Measurements from ENCODE around the gene OTUD1. TPM values are rescaled to one million over a fixed set of nuclear protein-coding genes. Genes with fewer than 3 reads are reported as not detected.

Gene OTUD1
- polyA plus RNA-seq, 4 donors = 24.3 to 34.5 (median 30.2) TPM

- no peak for DNase-seq (ENCODE audit: low read depth in 4 of 4, low spot score in 3 of 4)
Observed at GRCh38 chr10:23419655-23420329, 19.1 kb upstream of the OTUD1 start.

- no peak for DNase-seq (ENCODE audit: low read depth in 4 of 4, low spot score in 3 of 4)
Observed at GRCh38 chr10:23421397-23421796, 17.5 kb upstream of the OTUD1 start.

- DNase-seq (ENCODE audit: low read depth in 4 of 4, low spot score in 3 of 4) = no peak
Observed at GRCh38 chr10:23422003-23422411, 16.9 kb upstream of the OTUD1 start.

GRCh38 chr10:23432166-23432565, 6.7 kb upstream of the OTUD1 start:
- DNase-seq (ENCODE audit: low read depth in 4 of 4, low spot score in 3 of 4) = no peak

GRCh38 chr10:23432639-23433038, 6.2 kb upstream of the OTUD1 start:
- DNase-seq (ENCODE audit: low read depth in 4 of 4, low spot score in 3 of 4) = no peak

GRCh38 chr10:23433701-23434100, 5.2 kb upstream of the OTUD1 start:
- no peak for DNase-seq (ENCODE audit: low read depth in 4 of 4, low spot score in 3 of 4)

GRCh38 chr10:23435378-23435777, 3.5 kb upstream of the OTUD1 start:
- no peak for DNase-seq (ENCODE audit: low read depth in 4 of 4, low spot score in 3 of 4)

- DNase-seq (ENCODE audit: low read depth in 4 of 4, low spot score in 3 of 4) = no peak
Observed at GRCh38 chr10:23436983-23437382, 1.9 kb upstream of the OTUD1 start.

- no peak for DNase-seq (ENCODE audit: low read depth in 4 of 4, low spot score in 3 of 4)
Observed at GRCh38 chr10:23437963-23438546, 820 bp upstream of the OTUD1 start.

GRCh38 chr10:23439452-23439960, 631 bp downstream of the OTUD1 start:
- no peak for DNase-seq (ENCODE audit: low read depth in 4 of 4, low spot score in 3 of 4)

GRCh38 chr10:23439961-23440889, 1.4 kb downstream of the OTUD1 start:
- peak in 1 of 4 donors; percentile 20 for DNase-seq (ENCODE audit: low read depth in 4 of 4, low spot score in 3 of 4)

- DNase-seq (ENCODE audit: low read depth in 4 of 4, low spot score in 3 of 4) = no peak
Observed at GRCh38 chr10:23441251-23441650, 2.4 kb downstream of the OTUD1 start.

- DNase-seq (ENCODE audit: low read depth in 4 of 4, low spot score in 3 of 4) = no peak
Observed at GRCh38 chr10:23442936-23443335, 4.1 kb downstream of the OTUD1 start.

- DNase-seq (ENCODE audit: low read depth in 4 of 4, low spot score in 3 of 4) = peak in 1 of 4 donors; percentile 19
Observed at GRCh38 chr10:23445591-23445990, 6.7 kb downstream of the OTUD1 start.

GRCh38 chr10:23448323-23448722, 9.4 kb downstream of the OTUD1 start:
- DNase-seq (ENCODE audit: low read depth in 4 of 4, low spot score in 3 of 4) = no peak

- DNase-seq (ENCODE audit: low read depth in 4 of 4, low spot score in 3 of 4) = no peak
Observed at GRCh38 chr10:23448802-23449570, 10.1 kb downstream of the OTUD1 start.

- no peak for DNase-seq (ENCODE audit: low read depth in 4 of 4, low spot score in 3 of 4)
Observed at GRCh38 chr10:23452033-23452655, 13.3 kb downstream of the OTUD1 start.

GRCh38 chr10:23453465-23453864, 14.6 kb downstream of the OTUD1 start:
- DNase-seq (ENCODE audit: low read depth in 4 of 4, low spot score in 3 of 4) = no peak

- no peak for DNase-seq (ENCODE audit: low read depth in 4 of 4, low spot score in 3 of 4)
Observed at GRCh38 chr10:23457632-23458417, 18.9 kb downstream of the OTUD1 start.
